PFSK-1 (cell line): ENCODE measurements around the gene ATXN7L1.

Source experiments
- POLR2AphosphoS5 ChIP-seq: IDR thresholded peaks from 2 replicates; pipeline ENCODE4 v1.6.1; 2012; ENCODE audit warnings: low read depth, mild to moderate bottlenecking, control low read depth, low read length, moderate library complexity
- SIN3A ChIP-seq: IDR thresholded peaks from 2 replicates; pipeline ENCODE4 v1.6.1; 2012; ENCODE audit warnings: mild to moderate bottlenecking, low read length, moderate library complexity, borderline replicate concordance; ENCODE audit not compliant: insufficient read depth

GRCh38 chr7:105814481-105814880, 61.9 kb downstream of the ATXN7L1 start:
- TF ChIP-seq SIN3A, result no peak
- TF ChIP-seq POLR2AphosphoS5, result no peak
